CD14-positive monocyte (primary cell): ENCODE results near the gene TUBB6. TPM values are rescaled to one million over a fixed set of nuclear protein-coding genes. Genes with fewer than 3 reads are reported as not detected.
A peak's percentile ranks its signal among the peaks of the same experiment; 100 is the strongest.

Experiments used
- DNase-seq, 3 donors: peaks; one replicate each; pipeline ENCODE4 v3.0.0-alpha.2; 2011 to 2022
- H2AFZ ChIP-seq: 2 replicates; pipeline ENCODE4 v1.6.0; 2012; ENCODE audit warnings: mild to moderate bottlenecking, low read depth, low read length, inconsistent platforms; ENCODE audit not compliant: insufficient read depth, poor library complexity, severe bottlenecking
- H3K27ac ChIP-seq, 2 donors: 1 replicate in 1 of 2; 2 replicates in 1 of 2; pipeline ENCODE4 v1.5.1; 2012 to 2013; ENCODE audit warnings: low read length in 2 of 2, control low read depth in 1 of 2, inconsistent platforms in 1 of 2, low read depth in 1 of 2, mild to moderate bottlenecking in 1 of 2
- H3K27me3 ChIP-seq, 2 donors: one replicate each; pipeline versions ENCODE4 v1.6.0 to v1.6.1; 2011 to 2013; ENCODE audit warnings: low read length in 2 of 2; ENCODE audit not compliant: control insufficient read depth in 2 of 2, insufficient read depth in 2 of 2
- H3K36me3 ChIP-seq, 2 donors: replicated peaks in 1 of 2; 1 replicate in 1 of 2; 2 replicates in 1 of 2; pipeline versions ENCODE4 v1.5.1 to v1.6.1; 2012 to 2013; ENCODE audit warnings: low read length in 2 of 2, control low read depth in 1 of 2, inconsistent platforms in 1 of 2, mild to moderate bottlenecking in 1 of 2; ENCODE audit not compliant: insufficient read depth in 2 of 2, control insufficient read depth in 1 of 2
- H3K4me1 ChIP-seq, 2 donors: 1 replicate in 1 of 2; 2 replicates in 1 of 2; pipeline versions ENCODE4 v1.5.1 to v1.6.1; 2012 to 2013; ENCODE audit warnings: low read length in 2 of 2, control low read depth in 1 of 2, inconsistent platforms in 1 of 2, mild to moderate bottlenecking in 1 of 2, moderate library complexity in 1 of 2; ENCODE audit not compliant: insufficient read depth in 2 of 2, control insufficient read depth in 1 of 2
- H3K4me2 ChIP-seq: replicated peaks from 2 replicates; pipeline ENCODE3; 2012; ENCODE audit warnings: low read length, moderate library complexity, mild to moderate bottlenecking; ENCODE audit not compliant: poor library complexity, severe bottlenecking; ENCODE audit errors: extremely low read depth
- H3K4me3 ChIP-seq, 3 experiments: fragments of 200-600 bp in 1 of 3; sonication (generic) in 1 of 3; replicated peaks in 1 of 3; 1 replicate in 2 of 3; 2 replicates in 1 of 3; pipeline ENCODE4 v1.5.1; 2011 to 2013; ENCODE audit warnings: low read length in 3 of 3, mild to moderate bottlenecking in 3 of 3, control low read depth in 2 of 3, low read depth in 2 of 3, inconsistent platforms in 1 of 3, moderate library complexity in 1 of 3
- H3K79me2 ChIP-seq: 2 replicates; pipeline ENCODE4 v1.6.0; 2012; ENCODE audit warnings: mild to moderate bottlenecking, control low read depth, inconsistent platforms, low read length, moderate library complexity; ENCODE audit not compliant: insufficient read depth
- H3K9ac ChIP-seq: 2 replicates; pipeline ENCODE4 v1.6.0; 2017; ENCODE audit warnings: low read length, mild to moderate bottlenecking; ENCODE audit not compliant: insufficient read depth, poor library complexity, severe bottlenecking
- H3K9me3 ChIP-seq, 2 donors: replicated peaks in 1 of 2; 1 replicate in 1 of 2; 2 replicates in 1 of 2; pipeline versions ENCODE4 v1.5.1 to v1.6.1; 2012 to 2013; ENCODE audit warnings: low read length in 2 of 2, control low read depth in 1 of 2; ENCODE audit not compliant: control insufficient read depth in 1 of 2, insufficient read depth in 1 of 2
- H4K20me1 ChIP-seq: 2 replicates; pipeline ENCODE4 v1.6.0; 2012; ENCODE audit warnings: mild to moderate bottlenecking, low read length, control low read depth, moderate library complexity; ENCODE audit not compliant: insufficient read depth
- H3K27ac Mint-ChIP-seq, 7 donors: one replicate each; pipeline ENCODE4 v1.8.0; 2020; ENCODE audit warnings: mild to moderate bottlenecking in 7 of 7, mixed read lengths in 7 of 7, moderate library complexity in 6 of 7, inconsistent platforms in 2 of 7
- H3K27me3 Mint-ChIP-seq, 3 donors: one replicate each; pipeline ENCODE4 v1.8.0; 2021 to 2022; ENCODE audit warnings: low read depth in 3 of 3, mild to moderate bottlenecking in 3 of 3, mixed read lengths in 3 of 3, moderate library complexity in 3 of 3, inconsistent platforms in 1 of 3
- H3K36me3 Mint-ChIP-seq, 2 donors: one replicate each; pipeline ENCODE4 v1.8.0; 2020; ENCODE audit warnings: mixed read lengths in 2 of 2, inconsistent platforms in 1 of 2, mild to moderate bottlenecking in 1 of 2
- H3K4me1 Mint-ChIP-seq: one replicate; pipeline ENCODE4 v1.8.0; 2020; ENCODE audit warnings: mild to moderate bottlenecking, mixed read lengths
- H3K4me3 Mint-ChIP-seq, 2 donors: one replicate each; pipeline ENCODE4 v1.8.0; 2020; ENCODE audit warnings: mild to moderate bottlenecking in 2 of 2, mixed read lengths in 2 of 2, moderate library complexity in 1 of 2
- H3K9me3 Mint-ChIP-seq, 7 donors: one replicate each; pipeline ENCODE4 v1.8.0; 2020 to 2022; ENCODE audit warnings: mixed read lengths in 7 of 7, mild to moderate bottlenecking in 6 of 7, moderate library complexity in 6 of 7, inconsistent platforms in 2 of 7
- CTCF ChIP-seq: fragments of 200-600 bp; IDR thresholded peaks from one replicate; pipeline ENCODE4 v1.8.0; 2022; ENCODE audit warnings: antibody characterized with exemption, mild to moderate bottlenecking
- WGBS: methylation state at CpG from one replicate; pipeline ENCODE4 v1.1.5; 2013; ENCODE audit warnings: missing lambda C conversion rate; ENCODE audit not compliant: insufficient coverage; 5-methylcytosine and 5-hydroxymethylcytosine counted together
- intact Hi-C, 2 donors: fragments of 100-400 bp; cut with micrococcal nuclease; formaldehyde crosslinking; loops; one replicate each; pipeline versions ENCODE4 v1.15.0 to v1.15.1; 2023
- polyA plus RNA-seq, 3 donors: library from polyadenylated mRNA; depleted of rRNA in 1 of 3; unstranded in 2 of 3; stranded (reverse) in 1 of 3; fragments of 300-500 nt in 2 of 3; fragments of >200 nt in 1 of 3; fragmentation: Illumina TruSeq in 2 of 3; gene quantifications; 1 replicate in 2 of 3; 2 replicates in 1 of 3; pipeline ENCODE4 v1.2.3, GENCODE V29; 2012 to 2021

TUBB6 gene
- polyA plus RNA-seq, 3 donors: 15.8 to 34.9 (median 27.6) TPM

DNA sequence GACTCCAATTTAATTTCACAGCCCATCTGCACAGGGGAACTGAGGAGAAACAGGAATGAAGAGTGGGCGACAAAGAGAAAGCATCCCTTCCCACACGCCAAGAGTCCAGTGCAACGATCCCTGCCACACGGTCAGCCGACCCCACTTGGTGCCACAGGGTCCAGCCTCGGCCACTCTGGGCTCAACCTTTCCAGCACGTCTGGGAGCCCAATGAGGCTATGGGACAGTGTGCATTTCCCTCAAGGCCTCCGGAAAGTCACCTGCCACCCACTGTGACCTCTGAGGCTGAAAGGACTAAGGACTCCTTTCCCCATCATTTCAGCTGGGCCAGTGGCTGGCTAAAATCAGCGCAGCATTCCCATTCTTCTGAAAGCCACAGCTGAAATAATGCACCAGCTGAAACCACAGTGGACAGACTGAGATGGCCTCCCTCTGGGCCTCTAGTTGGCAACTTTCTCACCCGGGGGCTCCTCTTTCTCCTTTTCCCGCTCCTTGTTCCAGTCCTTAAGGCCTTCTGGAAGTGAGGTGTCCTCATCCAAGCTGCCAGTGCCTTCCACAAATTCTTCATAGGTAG is 21.2 kb downstream of the TUBB6 start:
- 96% methylated on average over 11 of the region's 11 CpGs for WGBS
- peaks cover 2% of the 10 kb centered on the region for H3K4me1 Mint-ChIP-seq
- H3K27me3 Mint-ChIP-seq: no peaks in the 10 kb centered on the region
- Histone ChIP-seq H3K4me1 (no peaks in the 10 kb centered on the region), H3K9me3 (no peaks in the 10 kb centered on the region), H3K9ac (no peak overlapping the region), H3K4me2 (no peak overlapping the region), H3K27ac (peak overlapping the region; percentile 1 to 45), H3K27me3 (no peaks in the 10 kb centered on the region), H3K79me2 (no peaks in the 10 kb centered on the region), H4K20me1 (peaks cover 3% of the 10 kb centered on the region), H3K36me3 (peaks cover 61 to 73% of the 10 kb centered on the region in 2 donors), H2AFZ (no peak overlapping the region), H3K4me3 (no peak overlapping the region)
- DNase-seq: no peak
- peaks cover 57 to 81% of the 10 kb centered on the region in 2 donors for H3K36me3 Mint-ChIP-seq
- intact Hi-C loops: no loop called here
- peak overlapping the region in 4 of 7 donors; percentile 32 to 74 (median 56) for H3K27ac Mint-ChIP-seq
- no peak overlapping the region for H3K4me3 Mint-ChIP-seq
- H3K9me3 Mint-ChIP-seq: peaks cover 0 to 11% (median 5%) of the 10 kb centered on the region in 7 donors
- TF ChIP-seq CTCF: no peak

DNA sequence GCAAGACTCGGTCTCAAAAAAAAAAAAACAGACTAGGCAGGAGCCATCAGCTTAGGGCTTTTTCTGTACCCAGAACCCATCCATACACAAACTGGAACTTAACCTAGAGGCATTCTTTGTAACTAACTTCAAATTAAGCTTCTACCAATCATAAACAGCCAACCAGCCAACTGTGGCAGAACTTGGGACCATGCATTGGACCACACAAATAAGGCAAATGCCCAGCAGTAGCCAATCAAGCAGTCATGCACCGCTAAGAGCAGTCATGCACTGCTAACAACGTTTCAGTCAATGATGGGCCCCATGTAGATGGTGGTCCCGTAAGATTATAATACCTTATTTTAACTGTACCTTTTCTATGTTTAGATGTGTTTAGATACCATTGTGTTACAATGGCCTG is 22.7 kb downstream of the TUBB6 start:
- Histone ChIP-seq H3K9me3 (no peaks in the 10 kb centered on the region), H3K4me3 (no peak overlapping the region), H4K20me1 (peaks cover 3% of the 10 kb centered on the region), H3K79me2 (no peaks in the 10 kb centered on the region), H3K9ac (no peak overlapping the region), H3K4me1 (no peaks in the 10 kb centered on the region), H3K27ac (no peak overlapping the region), H3K36me3 (peaks cover 58 to 74% of the 10 kb centered on the region in 2 donors), H3K4me2 (no peak overlapping the region), H3K27me3 (no peaks in the 10 kb centered on the region), H2AFZ (no peak overlapping the region)
- Mint-ChIP-seq H3K4me3 (no peak overlapping the region), H3K4me1 (peaks cover 2% of the 10 kb centered on the region), H3K27me3 (no peaks in the 10 kb centered on the region), H3K36me3 (peaks cover 59 to 79% of the 10 kb centered on the region in 2 donors), H3K27ac (no peak overlapping the region), H3K9me3 (peaks cover 0 to 2% (median 0%) of the 10 kb centered on the region in 7 donors)
- no peak for DNase-seq
- TF ChIP-seq CTCF: no peak
- 100% methylated on average over 2 of the region's 4 CpGs for WGBS
- intact Hi-C loops: no loop called here
